ENCODE measurements around the gene FMN2. TPM values are rescaled to one million over a fixed set of nuclear protein-coding genes. Genes with fewer than 3 reads are reported as not detected.

The FMN2 gene
- total RNA-seq, 3 donors from 2014 or later: 0.96 to 30.4 (median 3.5) TPM

- Histone ChIP-seq H3K9me3 (no peaks in the 10 kb centered on the region), H3K4me3 (no peak overlapping the region), H3K36me3 (ENCODE audit: low read depth) (no peaks in the 10 kb centered on the region), H3K4me1 (ENCODE audit: low read depth) (no peaks in the 10 kb centered on the region)
- DNase-seq (no peak), ATAC-seq (no peak)
- intact Hi-C loops (cut with DNase I, micrococcal nuclease): no loop called here
- TF ChIP-seq CTCF (IDR thresholded peaks at IDR 0.05): no peak
Measured at GRCh38 chr1:240074908-240075307, 16.8 kb upstream of the FMN2 start.

DNA sequence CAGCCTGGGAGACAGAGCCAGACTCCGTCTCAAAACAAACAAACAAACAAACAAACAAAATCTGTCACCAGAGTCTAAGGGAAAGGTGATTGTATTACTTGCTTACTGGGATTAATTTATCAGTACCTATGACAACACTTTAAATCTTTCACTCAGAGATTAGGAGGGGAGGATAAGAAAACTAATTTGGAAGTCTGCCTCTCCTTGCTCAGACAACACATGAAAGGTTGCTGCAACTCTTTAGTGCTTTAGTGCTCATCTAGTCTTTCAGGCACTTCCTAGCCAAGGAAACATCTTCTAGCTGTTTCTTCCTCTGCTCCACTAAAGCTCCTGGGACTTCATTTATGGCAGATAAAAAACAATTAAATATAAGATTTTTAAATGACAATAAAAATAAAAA is 7.3 kb upstream of the FMN2 start:
- intact Hi-C loops (cut with DNase I, micrococcal nuclease): no loop called here
- no peaks in the 10 kb centered on the region for H3K36me3 ChIP-seq (ENCODE audit: low read depth)
- no peaks in the 10 kb centered on the region for H3K4me1 ChIP-seq (ENCODE audit: low read depth)
- H3K4me3 ChIP-seq: no peak overlapping the region
- H3K9me3 ChIP-seq: no peaks in the 10 kb centered on the region
- DNase-seq (no peak), ATAC-seq (no peak)
- TF ChIP-seq CTCF (IDR thresholded peaks at IDR 0.05): no peak

GRCh38 chr1:240084749-240085148 is 6.9 kb upstream of the FMN2 start:
- no peaks in the 10 kb centered on the region for H3K9me3 ChIP-seq
- no peak for DNase-seq
- no peak for ATAC-seq
- H3K4me1 ChIP-seq (ENCODE audit: low read depth): no peaks in the 10 kb centered on the region
- intact Hi-C loops (cut with DNase I, micrococcal nuclease): no loop called here
- H3K36me3 ChIP-seq (ENCODE audit: low read depth): no peaks in the 10 kb centered on the region
- no peak for TF ChIP-seq CTCF (IDR thresholded peaks at IDR 0.05)
- no peak overlapping the region for H3K4me3 ChIP-seq

DNA sequence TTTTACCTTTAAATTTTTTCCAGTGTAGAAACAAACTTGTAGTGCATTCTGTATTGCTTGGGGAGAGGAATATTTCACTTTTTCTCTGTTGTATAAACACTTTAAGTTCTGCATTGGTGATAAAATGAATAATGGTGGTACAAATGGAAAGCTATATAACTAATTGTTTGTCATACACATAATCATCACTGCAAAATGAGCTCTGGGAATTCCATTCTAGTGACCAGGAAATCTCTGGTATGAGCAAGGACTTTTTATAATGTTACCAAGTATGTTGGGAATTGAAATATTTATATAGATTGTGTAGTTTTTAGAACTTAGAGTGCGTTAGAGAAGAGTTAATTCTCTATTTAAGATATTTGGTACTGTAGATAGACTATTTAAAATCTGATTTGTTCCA is 5.0 kb upstream of the FMN2 start:
- intact Hi-C loops (cut with DNase I, micrococcal nuclease): no loop called here
- no peaks in the 10 kb centered on the region for H3K36me3 ChIP-seq (ENCODE audit: low read depth)
- no peak overlapping the region for H3K4me3 ChIP-seq
- no peak for ATAC-seq
- no peak for DNase-seq
- no peaks in the 10 kb centered on the region for H3K9me3 ChIP-seq
- H3K4me1 ChIP-seq (ENCODE audit: low read depth): peaks cover under 1% of the 10 kb centered on the region
- no peak for TF ChIP-seq CTCF (IDR thresholded peaks at IDR 0.05)

DNA sequence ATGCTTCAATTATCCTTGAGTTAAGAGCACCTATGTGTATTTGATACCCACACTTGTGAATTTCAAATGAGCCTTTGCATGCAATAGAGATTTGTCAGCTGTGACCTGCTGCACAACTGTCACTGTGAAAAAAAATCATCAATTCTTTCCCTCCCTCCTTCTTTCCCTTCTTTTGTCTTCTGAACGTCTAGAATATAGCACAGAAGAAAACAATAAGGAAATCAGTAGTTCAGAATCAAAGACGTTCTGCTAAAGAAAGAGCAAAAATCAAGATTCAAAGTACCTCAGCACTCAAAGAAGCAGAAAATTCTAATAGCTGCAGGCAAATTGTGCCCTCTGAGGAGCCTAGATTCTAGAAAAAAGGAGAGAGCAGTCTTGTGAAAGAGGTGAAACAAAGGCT is 1.7 kb upstream of the FMN2 start:
- intact Hi-C loops (cut with DNase I, micrococcal nuclease): no loop called here
- no peak for DNase-seq
- TF ChIP-seq CTCF (IDR thresholded peaks at IDR 0.05): no peak

DNA sequence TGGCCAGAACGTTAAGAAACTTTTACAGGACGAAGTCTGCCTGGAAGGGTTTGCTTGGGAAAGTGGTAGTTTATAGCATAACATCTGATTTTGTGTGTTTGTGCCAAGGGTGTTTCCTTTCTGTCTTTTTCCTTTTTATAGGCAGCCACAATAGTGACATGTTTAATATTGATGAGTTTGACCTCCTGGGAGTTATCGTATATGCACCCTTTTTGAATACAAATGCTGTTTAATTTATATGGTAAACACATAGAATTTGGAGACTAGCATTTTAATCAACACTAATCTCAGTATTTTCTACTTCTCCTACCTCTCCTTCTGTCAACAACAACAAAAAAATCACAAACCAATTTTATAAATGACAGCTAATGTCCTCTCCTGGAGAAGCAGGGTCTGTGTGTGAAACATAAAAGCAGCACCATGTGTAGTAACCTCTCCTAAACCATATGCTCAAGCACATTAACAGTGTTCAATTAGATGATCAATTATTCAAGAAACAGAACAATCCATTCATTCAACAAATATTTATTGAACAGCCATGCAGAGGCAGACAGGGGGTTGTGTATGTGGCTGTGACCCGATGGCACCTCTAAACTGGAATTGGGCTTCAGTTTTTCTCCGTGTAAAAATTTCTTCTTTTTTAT is 604 bp upstream of the FMN2 start:
- Histone ChIP-seq H3K4me1 (ENCODE audit: low read depth) (peaks cover 12% of the 10 kb centered on the region), H3K9me3 (no peaks in the 10 kb centered on the region), H3K36me3 (ENCODE audit: low read depth) (no peaks in the 10 kb centered on the region), H3K4me3 (no peak overlapping the region)
- intact Hi-C loops (cut with DNase I, micrococcal nuclease): no loop called here
- no peak for ATAC-seq
- no peak for TF ChIP-seq CTCF (IDR thresholded peaks at IDR 0.05)
- DNase-seq: no peak

More for the DNA sequence above, 1.7 kb upstream of the FMN2 start:
- H3K4me3 ChIP-seq: no peak overlapping the region
- no peaks in the 10 kb centered on the region for H3K36me3 ChIP-seq (ENCODE audit: low read depth)
- no peaks in the 10 kb centered on the region for H3K9me3 ChIP-seq
- no peak for ATAC-seq
- H3K4me1 ChIP-seq (ENCODE audit: low read depth): peaks cover 12% of the 10 kb centered on the region
